SK-N-SH treated with all-trans-retinoic acid at 6 μM for 48 hours (cell line): ENCODE data around the gene RAB5A.

Experiments used
- ARNTL ChIP-seq: fragments of 450-650 bp; formaldehyde crosslinking; IDR thresholded peaks from 2 replicates; pipeline ENCODE4 v1.5.0; 2020; ENCODE audit warnings: low read depth, mild to moderate bottlenecking, moderate library complexity, borderline replicate concordance
- ESRRG ChIP-seq: fragments of 250-450 bp; sonication (Bioruptor Pico); IDR thresholded peaks from 2 replicates; pipeline ENCODE4 v1.6.1; 2021; ENCODE audit warnings: mild to moderate bottlenecking
- ISL1 ChIP-seq: fragments of 250-450 bp; sonication (Bioruptor Pico); IDR thresholded peaks from 2 replicates; pipeline ENCODE4 v2.1.2; 2022; ENCODE audit warnings: mild to moderate bottlenecking, moderate library complexity
- PATZ1 ChIP-seq: fragments of 250-450 bp; sonication (Bioruptor Pico); IDR thresholded peaks from 2 replicates; pipeline ENCODE4 v1.8.0; 2020; ENCODE audit warnings: mild to moderate bottlenecking, moderate library complexity, borderline replicate concordance
- POU6F1 ChIP-seq: fragments of 250-450 bp; sonication (Bioruptor Pico); IDR thresholded peaks from 2 replicates; pipeline ENCODE4 v1.8.0; 2021; ENCODE audit warnings: low read depth, mild to moderate bottlenecking, moderate library complexity, borderline replicate concordance
- PPARA ChIP-seq: fragments of 250-450 bp; sonication (Bioruptor Pico); IDR thresholded peaks from 2 replicates; pipeline ENCODE4 v1.5.0; 2020; ENCODE audit warnings: mild to moderate bottlenecking, borderline replicate concordance
- RARB ChIP-seq: fragments of 250-450 bp; sonication (Bioruptor Pico); IDR thresholded peaks from 2 replicates; pipeline ENCODE4 v1.8.0; 2021; ENCODE audit warnings: mild to moderate bottlenecking, moderate library complexity
- ZC3H10 ChIP-seq: fragments of 250-450 bp; sonication (Bioruptor Pico); IDR thresholded peaks from 2 replicates; pipeline ENCODE4 v1.5.1; 2021; ENCODE audit warnings: mild to moderate bottlenecking, moderate library complexity
- ZFP30 ChIP-seq: fragments of 450-650 bp; formaldehyde crosslinking; IDR thresholded peaks from 2 replicates; pipeline ENCODE4 v1.5.0; 2022; ENCODE audit warnings: mild to moderate bottlenecking, moderate library complexity
- ZNF8 ChIP-seq: fragments of 450-650 bp; formaldehyde crosslinking; IDR thresholded peaks from 2 replicates; pipeline ENCODE4 v1.5.0; 2020; ENCODE audit warnings: mild to moderate bottlenecking, moderate library complexity
- TF ChIP-seq, protein P1 (sequence below): fragments of 250-450 bp; sonication (Bioruptor Pico); IDR thresholded peaks from 2 replicates; pipeline ENCODE4 v1.5.0; 2020; ENCODE audit warnings: mild to moderate bottlenecking, moderate library complexity

GRCh38 chr3:19948226-19948591 is 1.3 kb downstream of the RAB5A start:
- TF ChIP-seq ISL1 (CRISPR knock-in tag) = no peak
- no peak for TF ChIP-seq POU6F1 (CRISPR knock-in tag)
- TF ChIP-seq ZC3H10 (CRISPR knock-in tag) = no peak
- TF ChIP-seq ARNTL (CRISPR knock-in tag) = no peak
- no peak for TF ChIP-seq PPARA (CRISPR knock-in tag)
- TF ChIP-seq ZNF8 (CRISPR knock-in tag) = no peak
- TF ChIP-seq PATZ1 (CRISPR knock-in tag) = no peak
- TF ChIP-seq, protein P1, sequence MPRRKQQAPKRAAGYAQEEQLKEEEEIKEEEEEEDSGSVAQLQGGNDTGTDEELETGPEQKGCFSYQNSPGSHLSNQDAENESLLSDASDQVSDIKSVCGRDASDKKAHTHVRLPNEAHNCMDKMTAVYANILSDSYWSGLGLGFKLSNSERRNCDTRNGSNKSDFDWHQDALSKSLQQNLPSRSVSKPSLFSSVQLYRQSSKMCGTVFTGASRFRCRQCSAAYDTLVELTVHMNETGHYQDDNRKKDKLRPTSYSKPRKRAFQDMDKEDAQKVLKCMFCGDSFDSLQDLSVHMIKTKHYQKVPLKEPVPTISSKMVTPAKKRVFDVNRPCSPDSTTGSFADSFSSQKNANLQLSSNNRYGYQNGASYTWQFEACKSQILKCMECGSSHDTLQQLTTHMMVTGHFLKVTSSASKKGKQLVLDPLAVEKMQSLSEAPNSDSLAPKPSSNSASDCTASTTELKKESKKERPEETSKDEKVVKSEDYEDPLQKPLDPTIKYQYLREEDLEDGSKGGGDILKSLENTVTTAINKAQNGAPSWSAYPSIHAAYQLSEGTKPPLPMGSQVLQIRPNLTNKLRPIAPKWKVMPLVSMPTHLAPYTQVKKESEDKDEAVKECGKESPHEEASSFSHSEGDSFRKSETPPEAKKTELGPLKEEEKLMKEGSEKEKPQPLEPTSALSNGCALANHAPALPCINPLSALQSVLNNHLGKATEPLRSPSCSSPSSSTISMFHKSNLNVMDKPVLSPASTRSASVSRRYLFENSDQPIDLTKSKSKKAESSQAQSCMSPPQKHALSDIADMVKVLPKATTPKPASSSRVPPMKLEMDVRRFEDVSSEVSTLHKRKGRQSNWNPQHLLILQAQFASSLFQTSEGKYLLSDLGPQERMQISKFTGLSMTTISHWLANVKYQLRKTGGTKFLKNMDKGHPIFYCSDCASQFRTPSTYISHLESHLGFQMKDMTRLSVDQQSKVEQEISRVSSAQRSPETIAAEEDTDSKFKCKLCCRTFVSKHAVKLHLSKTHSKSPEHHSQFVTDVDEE (CRISPR knock-in tag) = no peak
- no peak for TF ChIP-seq ZFP30
- TF ChIP-seq RARB (CRISPR knock-in tag) = no peak
- no peak for TF ChIP-seq ESRRG
